ENCODE measurements around the gene AREL1. TPM values are rescaled to one million over a fixed set of nuclear protein-coding genes. Genes with fewer than 3 reads are reported as not detected.

Gene AREL1
- total RNA-seq, 3 donors from 2014 or later: 39.9 to 60.1 (median 42.2) TPM

GRCh38 chr14:74667758-74668157, 45.1 kb downstream of the AREL1 start:
- intact Hi-C loops (cut with DNase I, micrococcal nuclease): no loop called here
- DNase-seq: no peak

GRCh38 chr14:74664717-74665116, 48.2 kb downstream of the AREL1 start:
- intact Hi-C loops (cut with DNase I, micrococcal nuclease): no loop called here
- ATAC-seq: no peak
- DNase-seq: no peak
- Histone ChIP-seq H3K36me3 (ENCODE audit: low read depth) (peaks cover 10% of the 10 kb centered on the region), H3K4me1 (ENCODE audit: low read depth) (no peaks in the 10 kb centered on the region), H3K9me3 (no peaks in the 10 kb centered on the region), H3K4me3 (no peak overlapping the region)
- no peak for TF ChIP-seq CTCF (IDR thresholded peaks at IDR 0.05)

More at GRCh38 chr14:74667758-74668157, 45.1 kb downstream of the AREL1 start:
- no peaks in the 10 kb centered on the region for H3K9me3 ChIP-seq
- ATAC-seq: no peak
- H3K36me3 ChIP-seq (ENCODE audit: low read depth): peaks cover 10% of the 10 kb centered on the region
- no peak overlapping the region for H3K4me3 ChIP-seq
- no peaks in the 10 kb centered on the region for H3K4me1 ChIP-seq (ENCODE audit: low read depth)
- no peak for TF ChIP-seq CTCF (IDR thresholded peaks at IDR 0.05)

- H3K36me3 ChIP-seq (ENCODE audit: low read depth): peaks cover 10% of the 10 kb centered on the region
- DNase-seq (no peak), ATAC-seq (no peak)
- H3K4me3 ChIP-seq: no peak overlapping the region
- intact Hi-C loops (cut with DNase I, micrococcal nuclease): no loop called here
- no peaks in the 10 kb centered on the region for H3K9me3 ChIP-seq
- H3K4me1 ChIP-seq (ENCODE audit: low read depth): no peaks in the 10 kb centered on the region
- TF ChIP-seq CTCF (IDR thresholded peaks at IDR 0.05): no peak
These were observed 49.0 kb downstream of the AREL1 start for GRCh38 chr14:74663884-74664283.

GRCh38 chr14:74661726-74662450, 51.0 kb downstream of the AREL1 start:
- no peaks in the 10 kb centered on the region for H3K9me3 ChIP-seq
- H3K4me1 ChIP-seq (ENCODE audit: low read depth): no peaks in the 10 kb centered on the region
- DNase-seq: no peak
- no peak for TF ChIP-seq CTCF (IDR thresholded peaks at IDR 0.05)
- no peak overlapping the region for H3K4me3 ChIP-seq
- intact Hi-C loops (cut with DNase I, micrococcal nuclease): no loop called here
- ATAC-seq: no peak
- peaks cover 7% of the 10 kb centered on the region for H3K36me3 ChIP-seq (ENCODE audit: low read depth)

- DNase-seq (no peak), ATAC-seq (no peak)
- no peak overlapping the region for H3K4me3 ChIP-seq
- peaks cover 7% of the 10 kb centered on the region for H3K36me3 ChIP-seq (ENCODE audit: low read depth)
- intact Hi-C loops (cut with DNase I, micrococcal nuclease): no loop called here
- H3K9me3 ChIP-seq: no peaks in the 10 kb centered on the region
- H3K4me1 ChIP-seq (ENCODE audit: low read depth): no peaks in the 10 kb centered on the region
- TF ChIP-seq CTCF (IDR thresholded peaks at IDR 0.05): no peak
These were observed 52.0 kb downstream of the AREL1 start for GRCh38 chr14:74660863-74661262.
